A549 (cell line): ENCODE measurements around the gene HCN4. TPM values are rescaled to one million over a fixed set of nuclear protein-coding genes. Genes with fewer than 3 reads are reported as not detected.

Experiments used
- ATAC-seq, 2 experiments: fragments of 200-7000 bp in 1 of 2; fragments of >200 bp in 1 of 2; cut with Nextera tagmentation in 1 of 2; cut with Tn5 transposase in 1 of 2; 3 replicates each; pipeline versions ENCODE4 v1.8.0 to v1.9.1; 2018 to 2020; ENCODE audit warnings: mild to moderate bottlenecking in 1 of 2, moderate library complexity in 1 of 2
- CTCF ChIA-PET: fragments of 300-600 bp; sonication (Branson Sonifier 250); formaldehyde crosslinking; extraction: SDS; loops from one replicate; lab custom pipeline; 2021; ENCODE audit warnings: antibody characterized with exemption, inconsistent platforms; lab: Yijun Ruan, JAX
- POLR2A ChIA-PET: fragments of 350-600 bp; formaldehyde crosslinking; extraction: SDS; loops from one replicate; lab custom pipeline; 2021; ENCODE audit warnings: antibody characterized with exemption, inconsistent platforms; lab: Yijun Ruan, JAX
- DNase-seq, 2 experiments: peaks; one replicate each; pipeline versions ENCODE4 v3.0.0 to v3.0.0-alpha.2; 2011 to 2016; ENCODE audit warnings: low read depth in 1 of 2, low spot score in 1 of 2
- FAIRE-seq: peaks from 2 replicates; lab custom pipeline; 2011; peaks lifted over from hg19 to GRCh38; lab: Jason Lieb, UNC
- H3K27ac ChIP-seq, 2 experiments: fragments of >200 bp; sonication (Bioruptor Twin); formaldehyde crosslinking; 3 replicates each; pipeline ENCODE4 v1.5.1; 2016 to 2017
- H3K4me1 ChIP-seq: fragments of >200 bp; sonication (Bioruptor Twin); formaldehyde crosslinking; 3 replicates; pipeline ENCODE4 v1.6.1; 2016
- H3K4me2 ChIP-seq: fragments of >200 bp; sonication (Bioruptor Twin); formaldehyde crosslinking; 3 replicates; pipeline ENCODE4 v1.6.1; 2016
- H3K4me3 ChIP-seq: fragments of >200 bp; sonication (Bioruptor Twin); formaldehyde crosslinking; 3 replicates; pipeline ENCODE4 v1.5.1; 2016
- H3K9me3 ChIP-seq: fragments of >200 bp; sonication (Bioruptor Twin); formaldehyde crosslinking; 3 replicates; pipeline ENCODE4 v1.6.1; 2016
- ATOH8 ChIP-seq: fragments of 250-450 bp; sonication (Bioruptor Pico); IDR thresholded peaks from 2 replicates; pipeline ENCODE4 v1.5.0; 2020; ENCODE audit warnings: low read depth, mild to moderate bottlenecking, moderate library complexity
- BHLHE40 ChIP-seq: IDR thresholded peaks from 2 replicates; pipeline ENCODE4 v1.6.1; 2012; ENCODE audit warnings: low read depth, low read length, inconsistent platforms
- CBX2 ChIP-seq: fragments of 200-600 bp; sonication (generic); IDR thresholded peaks from 2 replicates; pipeline ENCODE4 v1.6.1; 2016; ENCODE audit warnings: low read depth, mild to moderate bottlenecking, borderline replicate concordance
- CEBPB ChIP-seq, 2 experiments: fragments of >200 bp in 1 of 2; sonication (Bioruptor Twin) in 1 of 2; formaldehyde crosslinking in 1 of 2; IDR thresholded peaks; 2 replicates each; pipeline ENCODE4 v1.6.1; 2012 to 2016
- CHD2 ChIP-seq: fragments of 150-350 bp; IDR thresholded peaks from 2 replicates; pipeline ENCODE4 v1.6.1; 2014; ENCODE audit warnings: low read length; ENCODE audit not compliant: partially characterized antibody
- EHF ChIP-seq: fragments of 250-450 bp; sonication (Bioruptor Pico); IDR thresholded peaks from 2 replicates; pipeline ENCODE4 v1.5.0; 2020; ENCODE audit warnings: mild to moderate bottlenecking
- ESRRA ChIP-seq: fragments of 150-350 bp; IDR thresholded peaks from 2 replicates; pipeline ENCODE4 v1.6.1; 2014; ENCODE audit warnings: mild to moderate bottlenecking, low read length, borderline replicate concordance
- FOSL2 ChIP-seq, 2 experiments: fragments of 450-650 bp in 1 of 2; fragments of >200 bp in 1 of 2; sonication (Bioruptor Twin) in 1 of 2; formaldehyde crosslinking; IDR thresholded peaks; 2 replicates each; pipeline versions ENCODE4 v1.5.0 to v1.6.1; 2016 to 2020; ENCODE audit warnings: mild to moderate bottlenecking in 1 of 2, moderate library complexity in 1 of 2
- GATA3 ChIP-seq: IDR thresholded peaks from 2 replicates; pipeline ENCODE4 v1.6.1; 2012; ENCODE audit warnings: borderline replicate concordance
- HDAC2 ChIP-seq: fragments of 200-600 bp; sonication (generic); IDR thresholded peaks from 2 replicates; pipeline ENCODE4 v1.6.1; 2016
- HEYL ChIP-seq: fragments of 250-450 bp; sonication (Bioruptor Pico); IDR thresholded peaks from 2 replicates; pipeline ENCODE4 v1.8.0; 2021; ENCODE audit warnings: mild to moderate bottlenecking, moderate library complexity
- HOXA7 ChIP-seq: fragments of 250-450 bp; sonication (Bioruptor Pico); IDR thresholded peaks from 2 replicates; pipeline ENCODE4 v1.5.0; 2020; ENCODE audit warnings: mild to moderate bottlenecking, moderate library complexity
- HOXB5 ChIP-seq: fragments of 250-450 bp; sonication (Bioruptor Pico); IDR thresholded peaks from 2 replicates; pipeline ENCODE4 v1.5.0; 2020; ENCODE audit warnings: mild to moderate bottlenecking, moderate library complexity
- JUN ChIP-seq, 2 experiments: fragments of >200 bp; sonication (Bioruptor Twin); formaldehyde crosslinking; IDR thresholded peaks; 2 replicates in 1 of 2; 3 replicates in 1 of 2; pipeline ENCODE4 v1.6.1; 2016 to 2017
- MAFK ChIP-seq: fragments of 450-650 bp; IDR thresholded peaks from 2 replicates; pipeline ENCODE4 v1.6.1; 2014; ENCODE audit not compliant: partially characterized antibody
- MAZ ChIP-seq: fragments of 150-350 bp; IDR thresholded peaks from 2 replicates; pipeline ENCODE4 v1.6.1; 2014; ENCODE audit warnings: antibody characterized with exemption, low read depth, low read length, borderline replicate concordance
- NFE2L2 ChIP-seq: fragments of 150-350 bp; conservative IDR thresholded peaks from 2 replicates; pipeline ENCODE4 v1.6.1; 2014; ENCODE audit warnings: low read length
- NPAS2 ChIP-seq: fragments of 250-450 bp; sonication (Bioruptor Pico); IDR thresholded peaks from 2 replicates; pipeline ENCODE4 v1.8.0; 2022; ENCODE audit warnings: mild to moderate bottlenecking, moderate library complexity, borderline replicate concordance
- PBX3 ChIP-seq: IDR thresholded peaks from 2 replicates; pipeline ENCODE4 v1.6.1; 2012
- PHF8 ChIP-seq: fragments of 200-600 bp; sonication (generic); IDR thresholded peaks from 2 replicates; pipeline ENCODE4 v1.6.1; 2016; ENCODE audit warnings: low read depth, mild to moderate bottlenecking, antibody characterized with exemption, moderate library complexity, borderline replicate concordance
- POLR2A ChIP-seq: IDR thresholded peaks from 2 replicates; pipeline ENCODE4 v1.6.1; 2012; ENCODE audit warnings: mild to moderate bottlenecking, low read length
- POLR2AphosphoS2 ChIP-seq: conservative IDR thresholded peaks from 2 replicates; pipeline ENCODE4 v1.6.1; 2012; ENCODE audit warnings: low read length, improper control_type of control experiment, inconsistent platforms
- RAD21 ChIP-seq, 2 experiments: fragments of >200 bp in 1 of 2; sonication (Bioruptor Twin) in 1 of 2; formaldehyde crosslinking in 1 of 2; IDR thresholded peaks in 1 of 2; conservative IDR thresholded peaks in 1 of 2; 2 replicates in 1 of 2; 3 replicates in 1 of 2; pipeline ENCODE4 v1.6.1; 2012 to 2018; ENCODE audit warnings: inconsistent platforms in 1 of 2
- RCOR1 ChIP-seq: fragments of 150-350 bp; IDR thresholded peaks from 2 replicates; pipeline ENCODE4 v1.6.1; 2014; ENCODE audit warnings: antibody characterized with exemption, low read length, low read depth
- RNF2 ChIP-seq: fragments of 200-600 bp; sonication (generic); IDR thresholded peaks from 2 replicates; pipeline ENCODE4 v1.6.1; 2016; ENCODE audit warnings: low read depth, mild to moderate bottlenecking, antibody characterized with exemption, moderate library complexity, borderline replicate concordance
- SMC3 ChIP-seq: fragments of >200 bp; sonication (Bioruptor Twin); formaldehyde crosslinking; IDR thresholded peaks from 3 replicates; pipeline ENCODE4 v1.6.1; 2018; ENCODE audit warnings: inconsistent platforms
- TFCP2L1 ChIP-seq: fragments of 250-450 bp; sonication (Bioruptor Pico); IDR thresholded peaks from 2 replicates; pipeline ENCODE4 v1.5.0; 2021; ENCODE audit warnings: mild to moderate bottlenecking
- WGBS: methylation state at CpG from one replicate; pipeline ENCODE4 v1.1.6; 2017; ENCODE audit errors: missing lambda C conversion rate; 5-methylcytosine and 5-hydroxymethylcytosine counted together
- polyA plus RNA-seq, 4 experiments: library from polyadenylated mRNA; depleted of rRNA in 3 of 4; stranded (reverse); fragments of >200 nt; fragmentation: RNase III in 1 of 4; extraction: RNeasy Plus Mini Kit Qiagen cat#74134 plus additional on column Dnase treatment in 1 of 4; gene quantifications; 2 replicates in 3 of 4; 3 replicates in 1 of 4; pipeline ENCODE4 v1.2.3, GENCODE V29; 2011 to 2017

Gene HCN4
- polyA plus RNA-seq, 2 of the 4 experiments (the other 2 are of a cell fraction), result 0.03 to 0.09 TPM

GRCh38 chr15:73326157-73326556 is 42.6 kb downstream of the HCN4 start:
- no peak for TF ChIP-seq BHLHE40
- no peak for TF ChIP-seq HOXB5
- no peak for TF ChIP-seq SMC3
- no peak for TF ChIP-seq ESRRA
- no peak for TF ChIP-seq POLR2AphosphoS2
- TF ChIP-seq PHF8, result no peak
- TF ChIP-seq MAZ, result no peak
- no peak for TF ChIP-seq HDAC2
- TF ChIP-seq HEYL (CRISPR knock-in tag), result no peak
- TF ChIP-seq RCOR1, result no peak
- no peak for TF ChIP-seq HOXA7 (CRISPR knock-in tag)
- TF ChIP-seq PBX3, result no peak
- no peak for TF ChIP-seq FOSL2 (IDR thresholded peaks at IDR 0.05)
- TF ChIP-seq FOSL2 (CRISPR knock-in tag; IDR thresholded peaks at IDR 0.05), result no peak
- TF ChIP-seq CBX2, result no peak
- TF ChIP-seq RNF2, result no peak
- no peak for FAIRE-seq
- no peak overlapping the region for H3K4me3 ChIP-seq
- no peak overlapping the region for H3K27ac ChIP-seq
- DNase-seq, result no peak
- 47% methylated on average over 4 of the region's 4 CpGs for WGBS
- no peaks in the 10 kb centered on the region for H3K4me1 ChIP-seq
- H3K9me3 ChIP-seq, result no peaks in the 10 kb centered on the region
- CTCF ChIA-PET, result interaction anchor here (0.6 to 2.6 kb wide), 4 partner anchors 21 to 153 kb away, joined by 3 to 10 read pairs (median 4); no protein-coding TSS in a partner anchor
- POLR2A ChIA-PET, result no interaction called here
- no peak for ATAC-seq
- no peak overlapping the region for H3K4me2 ChIP-seq

GRCh38 chr15:73325191-73325861 is 43.4 kb downstream of the HCN4 start:
- CTCF ChIA-PET, result interaction anchor here (0.6 to 2.6 kb wide), 7 partner anchors 7 to 310 kb away, joined by 3 to 10 read pairs (median 3); no protein-coding TSS in a partner anchor

More at GRCh38 chr15:73325191-73325861, 43.4 kb downstream of the HCN4 start:
- POLR2A ChIA-PET, result no interaction called here
- Histone ChIP-seq H3K9me3 (no peaks in the 10 kb centered on the region), H3K4me1 (no peaks in the 10 kb centered on the region)
- FAIRE-seq (no peak), DNase-seq (peak in 1 of 2 experiments; percentile 25), ATAC-seq (peak in 1 of 2 experiments; percentile 46; a peak in 3 of 6 replicates)
- TF ChIP-seq NPAS2 (CRISPR knock-in tag) (no peak), RAD21 (conservative IDR thresholded peaks at IDR 0.05 in 1 of 2, IDR thresholded peaks at IDR 0.05 in 1 of 2) (peak; percentile 26 to 30; a peak in 2 of 5 replicates), SMC3 (peak; percentile 30; the same call in 1 of the 3 replicates), POLR2A (no peak), ATOH8 (CRISPR knock-in tag) (no peak), JUN (IDR thresholded peaks at IDR 0.05) (no peak), TFCP2L1 (CRISPR knock-in tag) (no peak), CEBPB (IDR thresholded peaks at IDR 0.05) (no peak), FOSL2 (IDR thresholded peaks at IDR 0.05) (no peak), FOSL2 (CRISPR knock-in tag; IDR thresholded peaks at IDR 0.05) (no peak), CHD2 (no peak), MAZ (no peak), MAFK (no peak), PHF8 (no peak), GATA3 (no peak), EHF (CRISPR knock-in tag) (no peak), HOXA7 (CRISPR knock-in tag) (no peak), NFE2L2 (no peak)
- TF ChIP-seq, all 56 proteins: peak for 2
- H3K4me2 ChIP-seq, result no peak overlapping the region
- H3K27ac ChIP-seq, result no peak overlapping the region
- H3K4me3 ChIP-seq, result no peak overlapping the region
- 72% methylated on average over 26 of the region's 29 CpGs for WGBS
